Activated gamma-delta T cell treated with Interleukin-2 at 50 U/mL for 16 hours (primary cell): Measurements from ENCODE around the gene ADAMTS2.

Experiments
- DNase-seq: peaks from one replicate; pipeline ENCODE4 v3.0.0-alpha.2; 2020

Gene ADAMTS2

GRCh38 chr5:179211068-179211467, 134.2 kb downstream of the ADAMTS2 start:
- DNase-seq = no peak

- DNase-seq = no peak
Measured at GRCh38 chr5:179210478-179210877, 134.8 kb downstream of the ADAMTS2 start.

GRCh38 chr5:179209359-179210150, 135.7 kb downstream of the ADAMTS2 start:
- DNase-seq = no peak

- DNase-seq = no peak
Measured at GRCh38 chr5:179208706-179209358, 136.4 kb downstream of the ADAMTS2 start.

- DNase-seq = no peak
Measured at GRCh38 chr5:179207920-179208705, 137.1 kb downstream of the ADAMTS2 start.

- no peak for DNase-seq
Measured at GRCh38 chr5:179207470-179207869, 137.8 kb downstream of the ADAMTS2 start.

GRCh38 chr5:179206366-179206765, 138.9 kb downstream of the ADAMTS2 start:
- no peak for DNase-seq

GRCh38 chr5:179205277-179205676, 140.0 kb downstream of the ADAMTS2 start:
- no peak for DNase-seq

GRCh38 chr5:179204572-179204971, 140.7 kb downstream of the ADAMTS2 start:
- no peak for DNase-seq

GRCh38 chr5:179203248-179203647, 142.0 kb downstream of the ADAMTS2 start:
- no peak for DNase-seq

GRCh38 chr5:179201986-179202385, 143.3 kb downstream of the ADAMTS2 start:
- no peak for DNase-seq

- DNase-seq = no peak
Measured at GRCh38 chr5:179199246-179199645, 146.0 kb downstream of the ADAMTS2 start.

- DNase-seq = no peak
Measured at GRCh38 chr5:179198825-179199224, 146.4 kb downstream of the ADAMTS2 start.

- DNase-seq = no peak
Measured at GRCh38 chr5:179196405-179197079, 148.7 kb downstream of the ADAMTS2 start.

GRCh38 chr5:179195561-179196404, 149.5 kb downstream of the ADAMTS2 start:
- no peak for DNase-seq

GRCh38 chr5:179194941-179195381, 150.3 kb downstream of the ADAMTS2 start:
- DNase-seq = no peak

- DNase-seq = no peak
Measured at GRCh38 chr5:179194201-179194910, 150.9 kb downstream of the ADAMTS2 start.

- no peak for DNase-seq
Measured at GRCh38 chr5:179193746-179194145, 151.5 kb downstream of the ADAMTS2 start.

GRCh38 chr5:179192891-179193470, 152.3 kb downstream of the ADAMTS2 start:
- no peak for DNase-seq

- DNase-seq = no peak
Measured at GRCh38 chr5:179192185-179192890, 152.9 kb downstream of the ADAMTS2 start.
